H1 (cell line): Measurements from ENCODE around the gene ARPC2. TPM values are rescaled to one million over a fixed set of nuclear protein-coding genes. Genes with fewer than 3 reads are reported as not detected.

ENCODE experiments used
- CTCF ChIA-PET: fragments of 300-600 bp; sonication (Branson Sonifier 250); formaldehyde crosslinking; loops from one replicate; lab custom pipeline; 2021; ENCODE audit not compliant: partially characterized antibody; lab: Charles Lee
- POLR2A ChIA-PET: fragments of 300-600 bp; sonication (Branson Sonifier 250); formaldehyde crosslinking; loops from one replicate; lab custom pipeline; 2021; ENCODE audit warnings: inconsistent platforms; ENCODE audit not compliant: partially characterized antibody; lab: Charles Lee
- DNase-seq, 2 experiments: peaks; one replicate each; pipeline versions ENCODE4 v3.0.0 to v3.0.0-alpha.2; 2010 to 2022; ENCODE audit warnings: low spot score in 2 of 2, low read depth in 1 of 2, mixed read lengths in 1 of 2
- FAIRE-seq: peaks from 2 replicates; lab custom pipeline; 2011; peaks lifted over from hg19 to GRCh38; lab: Jason Lieb, UNC
- H2AFZ ChIP-seq: 2 replicates; pipeline ENCODE4 v1.8.1; 2012; ENCODE audit warnings: low read length, inconsistent platforms
- H2AK5ac ChIP-seq: 2 replicates; pipeline ENCODE4 v1.6.1; 2013; ENCODE audit warnings: low read depth, low read length
- H2BK120ac ChIP-seq: replicated peaks from 2 replicates; pipeline ENCODE3; 2013; ENCODE audit warnings: low read depth, low read length, inconsistent platforms
- H2BK12ac ChIP-seq: 2 replicates; pipeline ENCODE4 v1.6.1; 2013; ENCODE audit warnings: low read depth, low read length
- H2BK15ac ChIP-seq: 2 replicates; pipeline ENCODE4 v1.6.1; 2013; ENCODE audit warnings: low read length
- H2BK20ac ChIP-seq: 2 replicates; pipeline ENCODE4 v1.6.1; 2013; ENCODE audit warnings: low read length
- H2BK5ac ChIP-seq: 2 replicates; pipeline ENCODE4 v1.6.1; 2013; ENCODE audit warnings: low read depth, low read length
- H3K14ac ChIP-seq: 2 replicates; pipeline ENCODE4 v1.6.1; 2013; ENCODE audit warnings: inconsistent platforms; ENCODE audit not compliant: insufficient read length
- H3K18ac ChIP-seq: 2 replicates; pipeline ENCODE4 v1.6.1; 2013; ENCODE audit warnings: low read length; ENCODE audit errors: extremely low read depth
- H3K23ac ChIP-seq: 2 replicates; pipeline ENCODE4 v1.6.1; 2013; ENCODE audit warnings: inconsistent platforms; ENCODE audit not compliant: insufficient read length
- H3K23me2 ChIP-seq: 2 replicates; pipeline ENCODE4 v1.6.1; 2013; ENCODE audit warnings: low read depth, low read length
- H3K27ac ChIP-seq: 2 replicates; pipeline ENCODE4 v1.6.1; 2011; ENCODE audit warnings: low read depth, low read length, inconsistent platforms
- H3K27me3 ChIP-seq, 4 experiments: replicated peaks in 1 of 4; 1 replicate in 1 of 4; 2 replicates in 3 of 4; pipeline versions ENCODE4 v1.6.1 to v1.8.1; 2011 to 2013; ENCODE audit warnings: low read length in 3 of 4, mild to moderate bottlenecking in 3 of 4, inconsistent platforms in 2 of 4, mixed read lengths in 2 of 4, moderate library complexity in 1 of 4; ENCODE audit not compliant: control insufficient read depth in 3 of 4, insufficient read depth in 3 of 4; ENCODE audit errors: extremely low read depth in 1 of 4
- H3K36me3 ChIP-seq, 4 experiments: 2 replicates each; pipeline versions ENCODE4 v1.6.1 to v1.8.1; 2011 to 2013; ENCODE audit warnings: mild to moderate bottlenecking in 4 of 4, low read length in 3 of 4, moderate library complexity in 2 of 4, control low read depth in 1 of 4, inconsistent platforms in 1 of 4; ENCODE audit not compliant: insufficient read depth in 4 of 4, control insufficient read depth in 2 of 4
- H3K4ac ChIP-seq: replicated peaks from 2 replicates; pipeline ENCODE3; 2013; ENCODE audit warnings: low read length, low read depth, mixed read lengths, inconsistent platforms; ENCODE audit not compliant: insufficient read length
- H3K4me1 ChIP-seq, 4 experiments: replicated peaks in 1 of 4; 1 replicate in 1 of 4; 2 replicates in 3 of 4; pipeline versions ENCODE4 v1.6.1 to v1.8.1; 2011 to 2013; ENCODE audit warnings: low read length in 3 of 4, inconsistent platforms in 2 of 4, mixed read lengths in 1 of 4; ENCODE audit not compliant: insufficient read depth in 4 of 4, control insufficient read depth in 3 of 4
- H3K4me2 ChIP-seq, 2 experiments: 2 replicates each; pipeline versions ENCODE4 v1.6.1 to v1.8.1; 2011 to 2013; ENCODE audit warnings: low read depth in 2 of 2, low read length in 2 of 2, control low read depth in 1 of 2, inconsistent platforms in 1 of 2, mild to moderate bottlenecking in 1 of 2; ENCODE audit not compliant: insufficient read depth in 1 of 2
- H3K4me3 ChIP-seq, 4 experiments: fragments of 200-600, 300-600 bp in 1 of 4; sonication (generic), shearing (Covaris generic), sonication (Bioruptor Twin) in 1 of 4; 2 replicates each; pipeline versions ENCODE4 v1.5.1 to v1.8.1; 2011 to 2016; ENCODE audit warnings: low read length in 4 of 4, low read depth in 3 of 4, control low read depth in 2 of 4, inconsistent platforms in 2 of 4, mild to moderate bottlenecking in 2 of 4, mixed read lengths in 1 of 4, moderate library complexity in 1 of 4; ENCODE audit not compliant: insufficient read depth in 2 of 4; ENCODE audit errors: extremely low read depth in 1 of 4
- H3K56ac ChIP-seq: replicated peaks from 2 replicates; pipeline ENCODE3; 2013; ENCODE audit warnings: low read depth, mild to moderate bottlenecking, mixed read lengths, low read length, inconsistent platforms; ENCODE audit not compliant: insufficient read length
- H3K79me1 ChIP-seq: 2 replicates; pipeline ENCODE4 v1.6.1; 2013; ENCODE audit warnings: low read depth, low read length, control low read depth
- H3K79me2 ChIP-seq, 2 experiments: 2 replicates each; pipeline versions ENCODE4 v1.6.1 to v1.8.1; 2012 to 2013; ENCODE audit warnings: low read length in 2 of 2, mild to moderate bottlenecking in 2 of 2, inconsistent platforms in 1 of 2; ENCODE audit not compliant: insufficient read depth in 2 of 2, control insufficient read depth in 1 of 2
- H3K9ac ChIP-seq, 4 experiments: replicated peaks in 1 of 4; 1 replicate in 1 of 4; 2 replicates in 3 of 4; pipeline versions ENCODE4 v1.6.1 to v1.8.1; 2011 to 2013; ENCODE audit warnings: low read depth in 3 of 4, low read length in 3 of 4, control low read depth in 2 of 4, mild to moderate bottlenecking in 2 of 4, moderate library complexity in 2 of 4, inconsistent platforms in 1 of 4; ENCODE audit errors: extremely low read depth in 1 of 4
- H3K9me3 ChIP-seq, 2 experiments: 2 replicates each; pipeline versions ENCODE4 v1.6.1 to v1.8.1; 2012 to 2013; ENCODE audit warnings: mild to moderate bottlenecking in 2 of 2, moderate library complexity in 2 of 2, control low read depth in 1 of 2, inconsistent platforms in 1 of 2, low read depth in 1 of 2, low read length in 1 of 2, mixed read lengths in 1 of 2; ENCODE audit not compliant: insufficient read depth in 2 of 2
- H4K20me1 ChIP-seq, 2 experiments: replicated peaks in 1 of 2; 2 replicates each; pipeline versions ENCODE3 to v1.8.1; 2011 to 2013; ENCODE audit warnings: inconsistent platforms in 2 of 2, low read length in 2 of 2, mild to moderate bottlenecking in 1 of 2; ENCODE audit not compliant: insufficient read depth in 2 of 2, control insufficient read depth in 1 of 2
- H4K5ac ChIP-seq: 2 replicates; pipeline ENCODE4 v1.6.1; 2013; ENCODE audit warnings: low read length, low read depth, mixed read lengths, inconsistent platforms; ENCODE audit not compliant: insufficient read length
- H4K8ac ChIP-seq: 2 replicates; pipeline ENCODE4 v1.8.0; 2013; ENCODE audit warnings: mild to moderate bottlenecking, moderate library complexity, low read length, inconsistent platforms; ENCODE audit not compliant: insufficient read depth; ENCODE audit errors: extremely low read depth
- H4K91ac ChIP-seq: replicated peaks from 2 replicates; pipeline ENCODE3; 2013; ENCODE audit warnings: low read length, mixed read lengths, inconsistent platforms; ENCODE audit not compliant: insufficient read length
- GABPA ChIP-seq: IDR thresholded peaks from 2 replicates; pipeline ENCODE4 v1.6.1; 2011; ENCODE audit warnings: mild to moderate bottlenecking, low read length, moderate library complexity, borderline replicate concordance; ENCODE audit not compliant: insufficient read depth
- GTF2F1 ChIP-seq: IDR thresholded peaks from 2 replicates; pipeline ENCODE4 v1.6.1; 2012; ENCODE audit warnings: low read depth, low read length, improper control_type of control experiment, borderline replicate concordance
- JUND ChIP-seq: IDR thresholded peaks from 2 replicates; pipeline ENCODE4 v1.6.1; 2011; ENCODE audit warnings: mild to moderate bottlenecking, improper control_type of control experiment, low read length
- KDM5A ChIP-seq: fragments of 200-600 bp; IDR thresholded peaks from 2 replicates; pipeline ENCODE4 v1.7.1; 2012; ENCODE audit warnings: mild to moderate bottlenecking, low read length, inconsistent platforms, mixed read lengths
- NANOG ChIP-seq: IDR thresholded peaks from 2 replicates; pipeline ENCODE4 v1.6.1; 2011; ENCODE audit warnings: low read length, low read depth, mild to moderate bottlenecking, inconsistent platforms; ENCODE audit not compliant: insufficient read depth, poor library complexity, severe bottlenecking
- RNF2 ChIP-seq: fragments of 200-900, 300-1000 bp; sonication (generic); IDR thresholded peaks from 2 replicates; pipeline ENCODE4 v1.7.1; 2016; ENCODE audit warnings: borderline replicate concordance, low read depth, mild to moderate bottlenecking, antibody characterized with exemption, low read length; ENCODE audit not compliant: poor library complexity, severe bottlenecking; ENCODE audit errors: missing control alignments
- WGBS, 2 experiments: shearing (Covaris generic) in 1 of 2; methylation state at CpG; one replicate each; pipeline versions ENCODE4 v1.1.6 to v1.1.7; 2013 to 2015; ENCODE audit warnings: low lambda C conversion rate in 2 of 2, mixed read lengths in 2 of 2, inconsistent platforms in 1 of 2, low coverage in 1 of 2, missing lambda C conversion rate in 1 of 2; ENCODE audit not compliant: insufficient replicate concordance in 2 of 2, insufficient coverage in 1 of 2, insufficient read length in 1 of 2; ENCODE audit errors: extremely low coverage in 1 of 2, missing lambda C conversion rate in 1 of 2; 5-methylcytosine and 5-hydroxymethylcytosine counted together
- polyA plus RNA-seq, 7 experiments: library from polyadenylated mRNA; depleted of rRNA in 3 of 7; stranded (reverse) in 5 of 7; unstranded in 2 of 7; fragments of >200 nt in 5 of 7; fragments of 200-250 nt in 2 of 7; gene quantifications; 1 replicate in 5 of 7; 2 replicates in 1 of 7; 4 replicates in 1 of 7; pipeline versions ENCODE4 v1.2.1 to v1.2.3, GENCODE V29; 2011 to 2013; ENCODE audit warnings: missing spikeins in 2 of 7, mixed read lengths in 2 of 7
- total RNA-seq: library from RNA; stranded (reverse); fragmentation: NEBNext Ultra II Directional; extraction: Animal tissue kit (Norgen Biotek cat#: 25700); gene quantifications from 2 replicates; pipeline ENCODE4 v1.2.1, GENCODE V29; 2021
- TF ChIP-seq, protein P1 (sequence below): IDR thresholded peaks from 2 replicates; pipeline ENCODE4 v1.6.1; 2012; ENCODE audit warnings: inconsistent platforms

ARPC2 gene
- total and polyA plus RNA-seq, 2 of the 8 experiments (the other 6 are each of a cell fraction or from before 2014, with no cell fraction given): 174 to 195 TPM

DNA sequence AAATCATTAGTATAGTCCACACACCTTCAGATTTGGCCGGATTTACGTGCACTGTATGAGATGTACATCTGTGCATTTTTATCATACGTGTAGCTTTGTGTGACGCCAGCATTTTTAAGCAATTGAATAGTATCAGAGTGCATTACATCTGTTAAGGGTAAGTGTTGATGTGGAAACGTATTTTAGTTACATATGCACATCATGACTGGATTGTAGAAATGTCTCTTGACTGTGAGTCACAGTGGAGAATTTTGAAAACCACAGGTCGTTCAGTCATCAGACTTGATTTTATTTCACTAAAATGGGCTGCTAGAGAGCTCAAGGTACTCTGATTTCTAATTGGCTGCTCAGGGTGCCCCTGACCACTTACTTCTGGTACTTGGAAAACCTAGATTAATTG is 38.5 kb downstream of the ARPC2 start:
- Histone ChIP-seq H3K23me2 (no peaks in the 10 kb centered on the region), H3K36me3 (peaks cover 21 to 55% (median 43%) of the 10 kb centered on the region in 4 experiments), H3K27me3 (no peaks in the 10 kb centered on the region), H4K91ac (no peak overlapping the region), H2BK20ac (no peak overlapping the region), H3K79me2 (no peaks in the 10 kb centered on the region), H3K4ac (no peak overlapping the region), H4K8ac (no peak overlapping the region), H3K56ac (no peak overlapping the region), H3K79me1 (no peaks in the 10 kb centered on the region), H2BK15ac (no peak overlapping the region), H3K18ac (no peak overlapping the region), H3K9me3 (no peaks in the 10 kb centered on the region), H3K4me3 (no peak overlapping the region), H4K5ac (no peak overlapping the region), H3K9ac (no peak overlapping the region), H3K4me1 (peaks cover 2 to 11% (median 5%) of the 10 kb centered on the region in 4 experiments), H3K4me2 (no peak overlapping the region), H2AFZ (no peak overlapping the region), H2BK5ac (no peak overlapping the region), H4K20me1 (peaks cover 0 to 2% of the 10 kb centered on the region in 2 experiments), H2BK12ac (no peak overlapping the region), H2AK5ac (no peak overlapping the region), H3K14ac (no peak overlapping the region), H3K27ac (no peak overlapping the region), H3K23ac (no peak overlapping the region), H2BK120ac (no peak overlapping the region)
- CTCF ChIA-PET: interaction anchor here (0.7 to 2.0 kb wide), 4 partner anchors 46 to 131 kb away, joined by 3 to 7 read pairs (median 3); no protein-coding TSS in a partner anchor
- no peak for TF ChIP-seq RNF2
- TF ChIP-seq NANOG: no peak
- no peak for TF ChIP-seq KDM5A
- TF ChIP-seq GABPA: no peak
- TF ChIP-seq, protein P1, sequence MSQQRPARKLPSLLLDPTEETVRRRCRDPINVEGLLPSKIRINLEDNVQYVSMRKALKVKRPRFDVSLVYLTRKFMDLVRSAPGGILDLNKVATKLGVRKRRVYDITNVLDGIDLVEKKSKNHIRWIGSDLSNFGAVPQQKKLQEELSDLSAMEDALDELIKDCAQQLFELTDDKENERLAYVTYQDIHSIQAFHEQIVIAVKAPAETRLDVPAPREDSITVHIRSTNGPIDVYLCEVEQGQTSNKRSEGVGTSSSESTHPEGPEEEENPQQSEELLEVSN: no peak
- no peak for TF ChIP-seq JUND
- TF ChIP-seq GTF2F1: no peak
- FAIRE-seq: no peak
- 75% methylated on average over 6 of the region's 6 CpGs; no CpG with 5 or more reads in 1 of the 2 experiments for WGBS, 2 experiments
- no peak for DNase-seq
- POLR2A ChIA-PET: interaction anchor here (0.9 to 2.9 kb wide), 7 partner anchors 8 to 207 kb away, joined by 3 to 8 read pairs (median 3); partner anchors contain the start of genes AAMP and PNKD
